ENCODE results near the gene LDB3.

DNA sequence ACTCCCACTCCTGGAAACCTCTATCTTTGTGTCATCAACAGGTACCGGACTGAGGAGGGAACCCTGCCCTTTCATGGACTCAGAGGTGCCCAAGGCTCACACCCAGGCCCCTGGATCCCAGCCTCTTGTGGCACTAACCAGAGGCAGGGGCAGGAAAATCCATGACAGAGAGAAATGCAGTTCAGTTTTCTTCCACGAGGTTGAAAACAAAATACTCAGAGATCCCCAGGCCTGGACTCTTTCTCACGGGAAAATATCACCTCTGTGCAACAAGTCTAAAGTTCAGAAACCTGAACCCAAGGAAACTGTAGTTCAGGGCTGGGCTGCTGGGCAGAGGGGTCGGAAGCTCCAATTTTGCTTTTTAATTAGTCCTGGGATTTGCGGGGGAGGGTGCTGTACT lies 35.4 kb upstream of the LDB3 start:
- TF ChIP-seq, protein P1, sequence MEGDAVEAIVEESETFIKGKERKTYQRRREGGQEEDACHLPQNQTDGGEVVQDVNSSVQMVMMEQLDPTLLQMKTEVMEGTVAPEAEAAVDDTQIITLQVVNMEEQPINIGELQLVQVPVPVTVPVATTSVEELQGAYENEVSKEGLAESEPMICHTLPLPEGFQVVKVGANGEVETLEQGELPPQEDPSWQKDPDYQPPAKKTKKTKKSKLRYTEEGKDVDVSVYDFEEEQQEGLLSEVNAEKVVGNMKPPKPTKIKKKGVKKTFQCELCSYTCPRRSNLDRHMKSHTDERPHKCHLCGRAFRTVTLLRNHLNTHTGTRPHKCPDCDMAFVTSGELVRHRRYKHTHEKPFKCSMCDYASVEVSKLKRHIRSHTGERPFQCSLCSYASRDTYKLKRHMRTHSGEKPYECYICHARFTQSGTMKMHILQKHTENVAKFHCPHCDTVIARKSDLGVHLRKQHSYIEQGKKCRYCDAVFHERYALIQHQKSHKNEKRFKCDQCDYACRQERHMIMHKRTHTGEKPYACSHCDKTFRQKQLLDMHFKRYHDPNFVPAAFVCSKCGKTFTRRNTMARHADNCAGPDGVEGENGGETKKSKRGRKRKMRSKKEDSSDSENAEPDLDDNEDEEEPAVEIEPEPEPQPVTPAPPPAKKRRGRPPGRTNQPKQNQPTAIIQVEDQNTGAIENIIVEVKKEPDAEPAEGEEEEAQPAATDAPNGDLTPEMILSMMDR (IDR thresholded peaks at IDR 0.05) = no peak
- no peak for TF ChIP-seq POLR2AphosphoS5 (IDR thresholded peaks at IDR 0.05)
- TF ChIP-seq POLR2A (IDR thresholded peaks at IDR 0.05) = no peak
